Sigmoid colon (tissue), 7 donors: ENCODE results near the gene PROK1. TPM values are rescaled to one million over a fixed set of nuclear protein-coding genes. Genes with fewer than 3 reads are reported as not detected.

Experiments used
- DNase-seq: peaks from one replicate; pipeline ENCODE4 v3.0.0-alpha.2; 2019
- H3K27ac ChIP-seq, 4 donors: fragments of 200-600 bp; sonication (generic); one replicate each; pipeline ENCODE4 v1.5.1; 2016 to 2019; ENCODE audit warnings: mild to moderate bottlenecking in 1 of 4
- H3K27me3 ChIP-seq, 3 donors: fragments of 200-600 bp; sonication (generic); one replicate each; pipeline ENCODE4 v1.5.1; 2019; ENCODE audit warnings: mild to moderate bottlenecking in 1 of 3
- H3K36me3 ChIP-seq, 4 donors: fragments of 200-600 bp; sonication (generic); one replicate each; pipeline ENCODE4 v1.5.1; 2016 to 2019
- H3K4me1 ChIP-seq, 4 donors: fragments of 200-600 bp; sonication (generic); one replicate each; pipeline ENCODE4 v1.5.1; 2017 to 2019
- H3K4me3 ChIP-seq, 4 donors: fragments of 200-600 bp; sonication (generic); one replicate each; pipeline ENCODE4 v1.5.1; 2017 to 2019; ENCODE audit warnings: mild to moderate bottlenecking in 2 of 4, moderate library complexity in 1 of 4
- H3K9me3 ChIP-seq, 4 donors: fragments of 200-600 bp in 3 of 4; sonication (generic) in 3 of 4; one replicate each; pipeline versions ENCODE4 v1.5.1 to v1.6.1; 2013 to 2019
- EP300 ChIP-seq, 4 donors: sonication (generic); formaldehyde crosslinking; IDR thresholded peaks; one replicate each; pipeline ENCODE4 v1.6.1; 2017; ENCODE audit warnings: antibody characterized with exemption in 4 of 4
- POLR2A ChIP-seq, 2 donors: fragments of 450-650 bp; IDR thresholded peaks; one replicate each; pipeline ENCODE4 v1.6.1; 2016; ENCODE audit warnings: antibody characterized with exemption in 2 of 2, mild to moderate bottlenecking in 2 of 2, moderate library complexity in 2 of 2
- POLR2AphosphoS5 ChIP-seq, 4 donors: sonication (generic); formaldehyde crosslinking; IDR thresholded peaks; one replicate each; pipeline ENCODE4 v1.6.1; 2017; ENCODE audit warnings: antibody characterized with exemption in 4 of 4
- WGBS, 2 donors: extraction: QIAGEN DNeasy Blood & Tissue Kit; methylation state at CpG; one replicate each; pipeline ENCODE4 v1.1.7; 2013; 5-methylcytosine and 5-hydroxymethylcytosine counted together
- intact Hi-C: fragments of 100-400 bp; cut with DNase I; formaldehyde crosslinking; loops from one replicate; pipeline ENCODE4 v1.15.1; 2023
- polyA plus RNA-seq, 3 donors: library from polyadenylated mRNA; stranded (reverse); fragments of 200-250 nt; gene quantifications; one replicate each; pipeline ENCODE4 v1.2.3, GENCODE V29; 2013
- total RNA-seq, 4 donors: library from RNA; depleted of rRNA; stranded (reverse); fragments of >200 nt; gene quantifications; one replicate each; pipeline ENCODE4 v1.1.0, GENCODE V29; 2016
- TF ChIP-seq, protein P1 (sequence below), 4 experiments: fragments of 450-650 bp in 3 of 4; fragments of 200-600 bp in 1 of 4; IDR thresholded peaks; one replicate each; pipeline ENCODE4 v1.5.1; 2016 to 2019; ENCODE audit warnings: antibody characterized with exemption in 4 of 4, mild to moderate bottlenecking in 3 of 4, moderate library complexity in 2 of 4
- donor health status: healthy with polysubstance abuse.
- donor health status: Bipolar disorder and iron deficiency.
- donor health status: healthy.

Gene PROK1
- total and polyA plus RNA-seq, 7 donors = 0.09 to 3.2 (median 0.46) TPM; not detected in 4

DNA sequence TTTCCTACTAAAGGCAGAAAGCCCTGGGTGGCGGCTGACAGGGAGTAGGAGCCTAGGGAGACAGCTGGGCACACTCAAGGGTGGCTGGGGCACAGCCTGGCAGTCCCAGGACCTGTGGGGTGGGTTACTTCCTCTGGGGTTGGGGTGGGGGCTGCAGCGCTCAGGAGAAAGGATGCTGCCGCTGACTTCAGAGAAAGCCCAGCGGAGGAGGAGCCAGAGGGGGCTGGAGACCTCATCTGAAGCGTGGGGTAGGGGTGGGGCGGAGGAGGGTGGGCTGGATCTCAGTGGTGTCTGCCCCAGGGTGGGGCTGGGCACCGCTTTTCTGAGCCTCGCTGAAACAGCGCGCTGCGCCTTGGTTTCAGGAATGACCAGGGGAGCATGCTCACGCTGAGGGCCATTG is 37.2 kb downstream of the PROK1 start:
- intact Hi-C loops = no loop called here
- 70 to 86% methylated on average over 12 of the region's 12 CpGs for WGBS, 2 donors
- H3K4me1 ChIP-seq = no peaks in the 10 kb centered on the region
- peaks cover 0 to 6% (median 0%) of the 10 kb centered on the region in 3 donors for H3K27me3 ChIP-seq
- H3K9me3 ChIP-seq = no peaks in the 10 kb centered on the region
- no peak overlapping the region for H3K4me3 ChIP-seq
- DNase-seq = no peak
- H3K27ac ChIP-seq = no peak overlapping the region
- H3K36me3 ChIP-seq = no peaks in the 10 kb centered on the region
- TF ChIP-seq POLR2A (IDR thresholded peaks at IDR 0.05) = no peak
- TF ChIP-seq, protein P1, sequence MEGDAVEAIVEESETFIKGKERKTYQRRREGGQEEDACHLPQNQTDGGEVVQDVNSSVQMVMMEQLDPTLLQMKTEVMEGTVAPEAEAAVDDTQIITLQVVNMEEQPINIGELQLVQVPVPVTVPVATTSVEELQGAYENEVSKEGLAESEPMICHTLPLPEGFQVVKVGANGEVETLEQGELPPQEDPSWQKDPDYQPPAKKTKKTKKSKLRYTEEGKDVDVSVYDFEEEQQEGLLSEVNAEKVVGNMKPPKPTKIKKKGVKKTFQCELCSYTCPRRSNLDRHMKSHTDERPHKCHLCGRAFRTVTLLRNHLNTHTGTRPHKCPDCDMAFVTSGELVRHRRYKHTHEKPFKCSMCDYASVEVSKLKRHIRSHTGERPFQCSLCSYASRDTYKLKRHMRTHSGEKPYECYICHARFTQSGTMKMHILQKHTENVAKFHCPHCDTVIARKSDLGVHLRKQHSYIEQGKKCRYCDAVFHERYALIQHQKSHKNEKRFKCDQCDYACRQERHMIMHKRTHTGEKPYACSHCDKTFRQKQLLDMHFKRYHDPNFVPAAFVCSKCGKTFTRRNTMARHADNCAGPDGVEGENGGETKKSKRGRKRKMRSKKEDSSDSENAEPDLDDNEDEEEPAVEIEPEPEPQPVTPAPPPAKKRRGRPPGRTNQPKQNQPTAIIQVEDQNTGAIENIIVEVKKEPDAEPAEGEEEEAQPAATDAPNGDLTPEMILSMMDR (IDR thresholded peaks at IDR 0.05) = no peak

DNA sequence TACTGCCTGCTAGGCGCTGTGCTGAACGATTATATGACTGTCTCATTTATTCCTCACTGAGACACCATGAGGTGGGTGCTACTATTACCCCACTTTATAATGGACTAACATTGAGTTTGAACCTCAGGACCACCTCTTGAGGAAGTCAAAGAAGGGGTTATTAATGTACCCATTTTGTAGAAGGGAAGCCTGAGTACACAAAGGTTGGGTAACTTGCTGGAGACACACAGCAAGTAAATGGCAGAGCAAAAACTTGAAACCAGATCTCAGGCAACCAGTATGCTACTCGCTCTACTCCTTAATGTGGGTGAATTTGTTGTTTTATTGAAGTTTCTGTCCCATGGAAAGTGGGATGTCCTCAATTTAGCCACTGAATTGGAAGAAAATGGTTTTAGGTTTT is 37.9 kb downstream of the PROK1 start:
- H3K9me3 ChIP-seq = no peaks in the 10 kb centered on the region
- no peak for DNase-seq
- no peaks in the 10 kb centered on the region for H3K4me1 ChIP-seq
- no peaks in the 10 kb centered on the region for H3K36me3 ChIP-seq
- no peaks in the 10 kb centered on the region for H3K27me3 ChIP-seq
- no peak overlapping the region for H3K4me3 ChIP-seq
- no peak for TF ChIP-seq POLR2AphosphoS5 (IDR thresholded peaks at IDR 0.05)
- no peak for TF ChIP-seq EP300 (IDR thresholded peaks at IDR 0.05)
- TF ChIP-seq, protein P1 (IDR thresholded peaks at IDR 0.05) = no peak
- no peak for TF ChIP-seq POLR2A (IDR thresholded peaks at IDR 0.05)
- H3K27ac ChIP-seq = no peak overlapping the region
- intact Hi-C loops = no loop called here
- 64 to 66% methylated on average over 3 of the region's 3 CpGs for WGBS, 2 donors

DNA sequence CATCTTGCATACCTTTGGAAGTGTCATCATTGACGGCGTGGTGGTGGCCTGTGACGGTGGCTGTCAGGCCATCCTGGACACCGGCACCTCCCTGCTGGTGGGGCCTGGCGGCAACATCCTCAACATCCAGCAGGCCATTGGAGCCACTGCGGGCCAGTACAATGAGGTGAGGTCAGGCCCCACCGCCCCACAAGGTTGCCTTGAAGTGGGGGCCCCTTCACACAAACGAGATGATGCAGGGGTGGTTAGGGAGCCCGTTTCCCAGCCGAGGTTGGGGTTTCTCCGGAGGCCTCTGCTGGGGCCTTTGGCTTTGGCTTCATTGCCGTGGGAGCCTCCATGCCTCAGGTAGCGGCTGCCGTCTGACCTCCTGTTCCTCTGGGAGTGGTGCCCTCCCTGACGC is 38.5 kb downstream of the PROK1 start:
- H3K27ac ChIP-seq = no peak overlapping the region
- no peaks in the 10 kb centered on the region for H3K9me3 ChIP-seq
- intact Hi-C loops = no loop called here
- H3K4me1 ChIP-seq = no peaks in the 10 kb centered on the region
- WGBS, 2 donors = 94% methylated on average over 15 of the region's 15 CpGs
- no peaks in the 10 kb centered on the region for H3K36me3 ChIP-seq
- no peaks in the 10 kb centered on the region for H3K27me3 ChIP-seq
- no peak for TF ChIP-seq POLR2AphosphoS5 (IDR thresholded peaks at IDR 0.05)
- no peak for TF ChIP-seq EP300 (IDR thresholded peaks at IDR 0.05)
- no peak for TF ChIP-seq POLR2A (IDR thresholded peaks at IDR 0.05)
- TF ChIP-seq, protein P1 (IDR thresholded peaks at IDR 0.05) = no peak
- no peak overlapping the region for H3K4me3 ChIP-seq
- no peak for DNase-seq

DNA sequence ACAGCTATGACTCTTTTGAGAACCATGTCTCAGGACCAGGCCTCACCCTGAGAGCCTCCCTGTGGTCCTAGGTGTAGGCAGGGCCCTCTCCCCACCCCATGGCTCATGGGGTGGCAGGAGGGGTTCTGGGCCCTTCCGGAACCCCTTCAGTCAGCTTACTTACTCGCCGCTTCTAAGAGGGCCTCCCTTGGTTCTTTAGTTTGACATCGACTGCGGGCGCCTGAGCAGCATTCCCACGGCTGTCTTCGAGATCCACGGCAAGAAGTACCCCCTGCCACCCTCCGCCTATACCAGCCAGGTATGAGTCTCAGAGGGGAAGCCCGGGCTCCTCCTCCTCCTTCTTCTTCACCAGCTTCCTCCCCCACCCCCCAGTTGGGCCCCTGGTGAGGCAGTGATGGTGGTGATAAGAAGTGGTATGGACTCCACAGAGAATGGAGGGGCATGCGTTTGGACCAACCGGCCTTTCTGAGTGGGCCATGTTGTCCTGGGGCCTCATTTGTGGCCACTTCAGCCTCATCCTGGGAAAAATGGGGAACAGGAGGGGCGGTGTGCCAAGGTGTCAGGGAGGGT is 39.1 kb downstream of the PROK1 start:
- intact Hi-C loops = no loop called here
- no peak for DNase-seq
- no peaks in the 10 kb centered on the region for H3K9me3 ChIP-seq
- no peak for TF ChIP-seq POLR2A (IDR thresholded peaks at IDR 0.05)
- TF ChIP-seq EP300 (IDR thresholded peaks at IDR 0.05) = no peak
- no peak for TF ChIP-seq POLR2AphosphoS5 (IDR thresholded peaks at IDR 0.05)
- no peak overlapping the region for H3K4me3 ChIP-seq
- 80 to 85% methylated on average over 14 of the region's 14 CpGs for WGBS, 2 donors
- no peaks in the 10 kb centered on the region for H3K27me3 ChIP-seq
- H3K27ac ChIP-seq = no peak overlapping the region
- H3K4me1 ChIP-seq = no peaks in the 10 kb centered on the region
- H3K36me3 ChIP-seq = no peaks in the 10 kb centered on the region

DNA sequence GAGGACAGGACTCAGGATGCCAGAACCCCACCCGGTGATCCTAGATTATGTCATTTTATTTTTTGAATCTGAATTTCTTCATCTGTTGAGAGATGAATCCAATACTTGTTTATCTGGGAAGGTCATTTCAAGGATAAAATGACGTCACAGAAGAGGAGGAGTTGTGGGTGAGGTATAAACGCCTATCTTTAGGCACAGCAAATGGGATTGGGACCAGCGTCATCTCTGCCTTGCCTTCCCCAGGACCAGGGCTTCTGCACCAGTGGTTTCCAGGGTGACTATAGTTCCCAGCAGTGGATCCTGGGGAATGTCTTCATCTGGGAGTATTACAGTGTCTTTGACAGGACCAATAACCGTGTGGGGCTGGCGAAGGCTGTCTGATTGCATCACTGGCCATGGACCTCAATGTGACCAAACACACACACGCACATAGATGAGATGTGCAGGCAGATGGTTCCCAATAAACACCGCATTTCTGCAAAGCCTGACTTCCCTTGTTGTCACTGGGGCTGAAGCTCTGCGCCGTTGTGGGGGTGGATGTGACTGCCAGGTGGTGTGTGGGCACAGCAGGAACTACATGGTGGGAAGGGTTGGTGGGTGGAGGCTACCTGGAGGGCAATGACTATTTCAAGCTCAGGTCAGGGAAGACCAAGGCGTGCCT is 40.0 kb downstream of the PROK1 start:
- intact Hi-C loops = no loop called here
- Histone ChIP-seq H3K36me3 (no peaks in the 10 kb centered on the region), H3K27me3 (no peaks in the 10 kb centered on the region), H3K4me1 (no peaks in the 10 kb centered on the region), H3K27ac (no peak overlapping the region), H3K4me3 (no peak overlapping the region), H3K9me3 (no peaks in the 10 kb centered on the region)
- TF ChIP-seq POLR2A (IDR thresholded peaks at IDR 0.05) (no peak), POLR2AphosphoS5 (IDR thresholded peaks at IDR 0.05) (no peak), EP300 (IDR thresholded peaks at IDR 0.05) (no peak)
- TF ChIP-seq, protein P1 (IDR thresholded peaks at IDR 0.05) = no peak
- 66 to 71% methylated on average over 11 of the region's 11 CpGs for WGBS, 2 donors
- no peak for DNase-seq
